ENCODE measurements around the gene RPTOR. TPM values are rescaled to one million over a fixed set of nuclear protein-coding genes. Genes with fewer than 3 reads are reported as not detected.

The RPTOR gene
- total RNA-seq, 1 donor, result 27.9 TPM

DNA sequence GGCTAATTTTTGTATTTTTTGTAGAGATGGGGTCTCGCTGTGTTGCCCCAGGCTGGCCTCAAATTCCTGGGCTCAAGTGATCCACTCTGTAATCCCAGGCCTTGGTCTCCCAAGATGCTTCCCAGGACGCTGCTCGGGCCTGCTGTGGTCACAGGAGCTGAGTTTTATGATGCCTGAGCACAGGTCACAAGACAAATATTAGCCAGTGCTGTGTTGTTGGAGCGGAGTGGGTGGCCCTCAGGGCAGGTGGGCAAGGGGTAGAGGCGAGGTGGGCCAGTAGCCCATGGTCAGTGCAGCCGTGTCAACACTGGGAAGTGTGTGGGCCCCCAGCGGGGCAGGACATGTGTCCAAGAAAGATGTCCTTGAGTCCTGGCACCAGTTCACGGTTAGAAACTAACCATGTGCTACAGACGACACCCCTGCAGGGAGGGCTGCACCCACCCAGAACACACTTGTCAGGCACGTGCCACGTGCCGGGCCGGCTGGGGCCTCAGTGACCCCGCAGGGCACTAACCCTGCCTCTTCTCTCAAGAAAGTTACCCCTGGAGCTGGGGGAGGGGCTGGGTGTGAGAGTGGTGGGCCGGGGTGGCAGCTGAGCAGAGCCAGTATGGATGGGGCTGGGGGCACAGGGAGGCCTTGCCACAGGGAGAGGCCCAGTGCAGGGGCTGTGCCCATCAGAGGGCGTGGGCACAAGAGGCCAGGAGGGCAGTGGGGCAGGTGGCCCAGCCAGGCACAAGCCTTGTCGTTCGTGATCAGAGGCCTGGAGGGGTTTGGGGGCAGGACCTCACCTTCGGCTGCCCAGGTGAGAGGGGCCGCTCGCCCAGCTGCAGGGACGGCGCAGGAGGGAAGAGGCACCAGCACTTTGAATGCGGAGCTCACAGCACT, 343.9 kb downstream of the RPTOR start:
- Histone ChIP-seq H3K4me2 (ENCODE audit: insufficient read depth, low read length) (no peak overlapping the region), H3K4me1 (ENCODE audit: insufficient read depth, low read length) (peaks cover 29% of the 10 kb centered on the region), H3K36me3 (ENCODE audit: insufficient read depth, low read length) (peaks cover 21% of the 10 kb centered on the region), H3K27ac (ENCODE audit: low read depth, low read length) (no peak overlapping the region), H2AFZ (ENCODE audit: low read length) (no peak overlapping the region), H3K79me2 (ENCODE audit: insufficient read depth, low read length) (no peaks in the 10 kb centered on the region), H3K27me3 (ENCODE audit: insufficient read depth, low read length) (no peaks in the 10 kb centered on the region), H3K4me3 (ENCODE audit: insufficient read depth, low read length) (no peak overlapping the region), H3K9me3 (ENCODE audit: low read depth, low read length) (no peaks in the 10 kb centered on the region), H4K20me1 (ENCODE audit: insufficient read depth, low read length) (no peaks in the 10 kb centered on the region)
- TF ChIP-seq, protein P1, sequence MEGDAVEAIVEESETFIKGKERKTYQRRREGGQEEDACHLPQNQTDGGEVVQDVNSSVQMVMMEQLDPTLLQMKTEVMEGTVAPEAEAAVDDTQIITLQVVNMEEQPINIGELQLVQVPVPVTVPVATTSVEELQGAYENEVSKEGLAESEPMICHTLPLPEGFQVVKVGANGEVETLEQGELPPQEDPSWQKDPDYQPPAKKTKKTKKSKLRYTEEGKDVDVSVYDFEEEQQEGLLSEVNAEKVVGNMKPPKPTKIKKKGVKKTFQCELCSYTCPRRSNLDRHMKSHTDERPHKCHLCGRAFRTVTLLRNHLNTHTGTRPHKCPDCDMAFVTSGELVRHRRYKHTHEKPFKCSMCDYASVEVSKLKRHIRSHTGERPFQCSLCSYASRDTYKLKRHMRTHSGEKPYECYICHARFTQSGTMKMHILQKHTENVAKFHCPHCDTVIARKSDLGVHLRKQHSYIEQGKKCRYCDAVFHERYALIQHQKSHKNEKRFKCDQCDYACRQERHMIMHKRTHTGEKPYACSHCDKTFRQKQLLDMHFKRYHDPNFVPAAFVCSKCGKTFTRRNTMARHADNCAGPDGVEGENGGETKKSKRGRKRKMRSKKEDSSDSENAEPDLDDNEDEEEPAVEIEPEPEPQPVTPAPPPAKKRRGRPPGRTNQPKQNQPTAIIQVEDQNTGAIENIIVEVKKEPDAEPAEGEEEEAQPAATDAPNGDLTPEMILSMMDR (IDR thresholded peaks at IDR 0.05; ENCODE audit: extremely low read depth, low read depth, low read length), result no peak
- DNase-seq (ENCODE audit: insufficient read length, low spot score, missing footprints), result peak; percentile 57

DNA sequence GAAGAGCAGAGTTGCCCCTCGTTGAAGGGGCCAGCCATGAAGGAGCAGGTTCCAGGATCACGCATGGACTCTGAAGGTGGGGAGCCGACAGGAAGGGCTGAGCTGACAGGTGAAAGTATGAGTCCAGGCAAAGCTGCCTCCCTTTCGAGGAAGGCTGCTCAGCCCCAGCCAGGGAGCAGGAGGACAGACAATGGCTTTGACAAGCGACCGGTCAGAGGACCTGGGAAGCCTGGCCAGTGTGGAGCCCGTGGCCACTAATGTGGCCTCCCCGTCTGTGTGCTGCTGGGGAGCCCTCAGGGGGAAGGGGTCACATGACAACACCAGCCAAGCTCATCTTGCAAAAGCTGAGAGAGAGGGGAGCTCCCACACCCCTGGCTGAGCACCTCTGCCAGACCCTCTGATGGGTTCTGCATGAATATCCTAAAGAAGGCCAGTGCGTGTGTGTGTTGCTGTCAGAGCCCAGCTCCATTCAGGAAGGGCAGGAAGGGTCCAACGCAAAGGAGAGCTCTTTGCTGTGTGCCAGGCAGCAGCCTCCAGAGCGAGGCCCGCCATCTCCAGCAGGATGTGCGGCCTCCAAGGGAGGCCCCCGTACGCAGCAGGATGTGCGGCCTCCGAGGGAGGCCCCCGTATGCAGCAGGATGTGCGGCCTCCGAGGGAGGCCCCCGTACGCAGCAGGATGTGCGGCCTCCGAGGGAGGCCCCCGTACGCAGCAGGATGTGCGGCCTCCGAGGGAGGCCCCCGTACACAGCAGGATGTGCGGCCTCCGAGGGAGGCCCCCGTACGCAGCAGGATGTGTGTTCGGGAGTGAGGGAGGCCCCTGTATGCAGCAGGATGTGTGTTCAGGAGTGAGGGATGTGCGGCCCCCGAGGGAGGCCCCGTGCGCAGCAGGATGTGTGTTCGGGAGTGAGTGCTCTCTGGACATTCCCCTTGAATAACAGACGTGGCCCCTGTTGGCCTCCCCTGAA, 344.9 kb downstream of the RPTOR start:
- Histone ChIP-seq H2AFZ (ENCODE audit: low read length) (no peak overlapping the region), H3K36me3 (ENCODE audit: insufficient read depth, low read length) (peaks cover 26% of the 10 kb centered on the region)
- TF ChIP-seq, protein P1 (IDR thresholded peaks at IDR 0.05; ENCODE audit: extremely low read depth, low read depth, low read length), result no peak

DNA sequence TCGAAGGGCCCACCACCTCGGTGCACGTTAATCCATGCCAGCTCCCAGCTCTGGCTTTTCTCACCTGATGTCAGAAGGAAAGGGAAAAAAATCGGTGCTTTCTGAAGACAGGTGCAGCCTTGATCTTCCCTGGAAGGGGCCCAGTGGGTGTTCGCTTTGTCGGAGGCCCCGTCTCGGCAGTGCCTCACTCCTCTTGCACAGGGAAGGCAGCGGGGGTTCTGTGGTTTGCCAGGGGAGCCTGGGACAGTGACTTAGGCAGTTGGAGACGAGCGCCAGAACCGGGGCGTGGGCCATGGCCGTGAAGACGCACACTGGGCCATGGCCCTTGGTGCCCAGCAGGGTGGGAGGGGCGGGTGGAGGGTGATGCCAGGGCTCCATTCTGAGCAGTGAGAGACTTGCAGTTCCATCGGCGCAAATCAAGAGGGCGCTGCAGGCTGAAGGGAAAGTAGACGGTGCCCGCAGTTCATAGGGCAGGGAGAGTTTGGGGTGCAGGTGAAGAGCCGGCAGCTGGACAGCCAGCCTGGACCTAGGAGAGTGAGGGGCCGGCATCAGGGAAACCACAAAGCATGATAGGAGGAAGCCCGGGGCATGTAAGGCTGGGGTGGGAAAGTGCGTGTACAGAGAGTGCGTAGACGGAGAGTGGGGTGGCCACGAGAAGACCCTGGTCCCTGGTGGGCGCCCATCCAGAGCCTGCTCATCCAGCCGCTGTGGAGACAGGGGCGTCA, 345.7 kb downstream of the RPTOR start:
- peak; percentile 70 for DNase-seq (ENCODE audit: insufficient read length, low spot score, missing footprints)
- Histone ChIP-seq H3K27ac (ENCODE audit: low read depth, low read length) (peak overlapping the region; percentile 100), H3K9me3 (ENCODE audit: low read depth, low read length) (no peaks in the 10 kb centered on the region), H3K36me3 (ENCODE audit: insufficient read depth, low read length) (peaks cover 18% of the 10 kb centered on the region), H3K4me1 (ENCODE audit: insufficient read depth, low read length) (peaks cover 29% of the 10 kb centered on the region), H3K4me3 (ENCODE audit: insufficient read depth, low read length) (no peak overlapping the region), H3K27me3 (ENCODE audit: insufficient read depth, low read length) (no peaks in the 10 kb centered on the region), H2AFZ (ENCODE audit: low read length) (no peak overlapping the region), H4K20me1 (ENCODE audit: insufficient read depth, low read length) (no peaks in the 10 kb centered on the region), H3K79me2 (ENCODE audit: insufficient read depth, low read length) (no peaks in the 10 kb centered on the region), H3K4me2 (ENCODE audit: insufficient read depth, low read length) (no peak overlapping the region)
- TF ChIP-seq, protein P1 (IDR thresholded peaks at IDR 0.05; ENCODE audit: extremely low read depth, low read depth, low read length), result no peak

More for the DNA sequence above, 344.9 kb downstream of the RPTOR start:
- Histone ChIP-seq H3K4me2 (ENCODE audit: insufficient read depth, low read length) (no peak overlapping the region), H3K79me2 (ENCODE audit: insufficient read depth, low read length) (no peaks in the 10 kb centered on the region), H3K27me3 (ENCODE audit: insufficient read depth, low read length) (no peaks in the 10 kb centered on the region), H3K27ac (ENCODE audit: low read depth, low read length) (no peak overlapping the region), H3K4me1 (ENCODE audit: insufficient read depth, low read length) (peaks cover 29% of the 10 kb centered on the region), H3K9me3 (ENCODE audit: low read depth, low read length) (no peaks in the 10 kb centered on the region), H4K20me1 (ENCODE audit: insufficient read depth, low read length) (no peaks in the 10 kb centered on the region), H3K4me3 (ENCODE audit: insufficient read depth, low read length) (no peak overlapping the region)
- peak; percentile 72 for DNase-seq (ENCODE audit: insufficient read length, low spot score, missing footprints)
